Measurements from ENCODE around the gene UROC1. TPM values are rescaled to one million over a fixed set of nuclear protein-coding genes. Genes with fewer than 3 reads are reported as not detected.

The UROC1 gene
- total and polyA plus RNA-seq, 2 of the 13 experiments (the other 11 are each of a cell fraction or from before 2014, with no cell fraction given) = 0.71 to 1.3 TPM

DNA sequence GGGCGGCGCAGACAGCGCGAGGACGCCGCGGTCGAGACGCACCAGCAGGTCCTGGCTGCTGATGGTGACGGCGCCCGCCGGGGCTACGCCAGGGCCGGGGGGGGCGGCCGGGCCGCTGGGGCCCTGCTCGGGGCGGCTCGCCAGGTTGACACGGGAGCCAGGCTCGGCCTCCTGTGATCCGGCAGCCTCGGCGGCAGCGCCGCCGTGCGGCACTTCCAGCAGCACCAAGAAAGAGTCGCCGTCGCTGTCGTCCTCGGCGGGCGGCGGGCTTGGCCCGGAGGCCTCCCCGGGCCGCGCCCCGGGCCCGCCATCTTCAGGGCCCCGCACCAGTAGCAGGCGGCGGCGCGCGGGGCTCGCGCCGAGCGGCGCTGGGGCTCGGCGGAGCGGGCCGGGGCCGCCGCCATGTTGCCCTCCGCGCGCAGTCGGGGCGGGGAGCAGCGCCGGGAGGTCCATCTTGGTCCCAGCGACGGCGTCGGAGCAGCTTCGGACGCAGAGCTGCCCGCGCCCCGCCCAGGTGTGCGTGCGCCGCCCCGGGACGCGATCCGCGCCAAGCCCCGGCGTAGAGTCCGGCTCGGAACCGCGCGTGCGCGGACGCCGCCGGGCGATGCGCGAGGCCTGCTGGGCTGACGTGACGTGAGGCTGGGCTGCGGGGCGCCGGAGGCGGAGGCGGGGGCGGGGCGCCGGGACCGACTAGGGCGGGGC lies 42.0 kb downstream of the UROC1 start, which contains the start of gene ZXDC (continued):
- TF ChIP-seq FIP1L1 (IDR thresholded peaks at IDR 0.05; ENCODE audit: borderline replicate concordance, insufficient read depth, low read depth, low read length) (no peak), ZNF547 (CRISPR knock-in tag; IDR thresholded peaks at IDR 0.05) (no peak), BRD4 (CRISPR knock-in tag; IDR thresholded peaks at IDR 0.05) (no peak), HNRNPLL (IDR thresholded peaks at IDR 0.05; ENCODE audit: low read depth, low read length, poor library complexity, severe bottlenecking) (peak; percentile 68), ZNF33B (CRISPR knock-in tag; IDR thresholded peaks at IDR 0.05) (no peak), SALL2 (CRISPR knock-in tag; IDR thresholded peaks at IDR 0.05) (peak; percentile 23; the same call in 1 of the 2 replicates), RAD51 (IDR thresholded peaks at IDR 0.05; ENCODE audit: borderline replicate concordance) (no peak), GATAD1 (CRISPR knock-in tag; IDR thresholded peaks at IDR 0.05) (peak; percentile 37; the same call in 1 of the 2 replicates), ARNT2 (CRISPR knock-in tag; IDR thresholded peaks at IDR 0.05; ENCODE audit: low read depth) (no peak), ZBTB38 (CRISPR knock-in tag; IDR thresholded peaks at IDR 0.05) (no peak; the same call in 1 of the 2 replicates), ZKSCAN5 (CRISPR knock-in tag; IDR thresholded peaks at IDR 0.05) (no peak), RORA (CRISPR knock-in tag; IDR thresholded peaks at IDR 0.05) (no peak), SYNCRIP (IDR thresholded peaks at IDR 0.05; ENCODE audit: insufficient read depth, low read depth, low read length) (no peak), DNMT3B (CRISPR knock-in tag; conservative IDR thresholded peaks at IDR 0.05) (no peak), MAF1 (CRISPR knock-in tag; IDR thresholded peaks at IDR 0.05; ENCODE audit: borderline replicate concordance) (no peak), MBNL3 (CRISPR knock-in tag; conservative IDR thresholded peaks at IDR 0.05) (no peak), THAP11 (CRISPR knock-in tag; IDR thresholded peaks at IDR 0.05) (peak; percentile 68)
- TF ChIP-seq, protein P1, sequence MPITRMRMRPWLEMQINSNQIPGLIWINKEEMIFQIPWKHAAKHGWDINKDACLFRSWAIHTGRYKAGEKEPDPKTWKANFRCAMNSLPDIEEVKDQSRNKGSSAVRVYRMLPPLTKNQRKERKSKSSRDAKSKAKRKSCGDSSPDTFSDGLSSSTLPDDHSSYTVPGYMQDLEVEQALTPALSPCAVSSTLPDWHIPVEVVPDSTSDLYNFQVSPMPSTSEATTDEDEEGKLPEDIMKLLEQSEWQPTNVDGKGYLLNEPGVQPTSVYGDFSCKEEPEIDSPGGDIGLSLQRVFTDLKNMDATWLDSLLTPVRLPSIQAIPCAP (CRISPR knock-in tag; IDR thresholded peaks at IDR 0.05; ENCODE audit: low read depth) = no peak
- TF ChIP-seq, protein P2, sequence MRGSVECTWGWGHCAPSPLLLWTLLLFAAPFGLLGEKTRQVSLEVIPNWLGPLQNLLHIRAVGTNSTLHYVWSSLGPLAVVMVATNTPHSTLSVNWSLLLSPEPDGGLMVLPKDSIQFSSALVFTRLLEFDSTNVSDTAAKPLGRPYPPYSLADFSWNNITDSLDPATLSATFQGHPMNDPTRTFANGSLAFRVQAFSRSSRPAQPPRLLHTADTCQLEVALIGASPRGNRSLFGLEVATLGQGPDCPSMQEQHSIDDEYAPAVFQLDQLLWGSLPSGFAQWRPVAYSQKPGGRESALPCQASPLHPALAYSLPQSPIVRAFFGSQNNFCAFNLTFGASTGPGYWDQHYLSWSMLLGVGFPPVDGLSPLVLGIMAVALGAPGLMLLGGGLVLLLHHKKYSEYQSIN (CRISPR knock-in tag; IDR thresholded peaks at IDR 0.05; ENCODE audit: borderline replicate concordance) = no peak
- TF ChIP-seq, protein P3, sequence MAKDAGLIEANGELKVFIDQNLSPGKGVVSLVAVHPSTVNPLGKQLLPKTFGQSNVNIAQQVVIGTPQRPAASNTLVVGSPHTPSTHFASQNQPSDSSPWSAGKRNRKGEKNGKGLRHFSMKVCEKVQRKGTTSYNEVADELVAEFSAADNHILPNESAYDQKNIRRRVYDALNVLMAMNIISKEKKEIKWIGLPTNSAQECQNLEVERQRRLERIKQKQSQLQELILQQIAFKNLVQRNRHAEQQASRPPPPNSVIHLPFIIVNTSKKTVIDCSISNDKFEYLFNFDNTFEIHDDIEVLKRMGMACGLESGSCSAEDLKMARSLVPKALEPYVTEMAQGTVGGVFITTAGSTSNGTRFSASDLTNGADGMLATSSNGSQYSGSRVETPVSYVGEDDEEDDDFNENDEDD (CRISPR knock-in tag; IDR thresholded peaks at IDR 0.05; ENCODE audit: borderline replicate concordance) = peak; percentile 71; the same call in 1 of the 2 replicates
- TF ChIP-seq, protein P4, sequence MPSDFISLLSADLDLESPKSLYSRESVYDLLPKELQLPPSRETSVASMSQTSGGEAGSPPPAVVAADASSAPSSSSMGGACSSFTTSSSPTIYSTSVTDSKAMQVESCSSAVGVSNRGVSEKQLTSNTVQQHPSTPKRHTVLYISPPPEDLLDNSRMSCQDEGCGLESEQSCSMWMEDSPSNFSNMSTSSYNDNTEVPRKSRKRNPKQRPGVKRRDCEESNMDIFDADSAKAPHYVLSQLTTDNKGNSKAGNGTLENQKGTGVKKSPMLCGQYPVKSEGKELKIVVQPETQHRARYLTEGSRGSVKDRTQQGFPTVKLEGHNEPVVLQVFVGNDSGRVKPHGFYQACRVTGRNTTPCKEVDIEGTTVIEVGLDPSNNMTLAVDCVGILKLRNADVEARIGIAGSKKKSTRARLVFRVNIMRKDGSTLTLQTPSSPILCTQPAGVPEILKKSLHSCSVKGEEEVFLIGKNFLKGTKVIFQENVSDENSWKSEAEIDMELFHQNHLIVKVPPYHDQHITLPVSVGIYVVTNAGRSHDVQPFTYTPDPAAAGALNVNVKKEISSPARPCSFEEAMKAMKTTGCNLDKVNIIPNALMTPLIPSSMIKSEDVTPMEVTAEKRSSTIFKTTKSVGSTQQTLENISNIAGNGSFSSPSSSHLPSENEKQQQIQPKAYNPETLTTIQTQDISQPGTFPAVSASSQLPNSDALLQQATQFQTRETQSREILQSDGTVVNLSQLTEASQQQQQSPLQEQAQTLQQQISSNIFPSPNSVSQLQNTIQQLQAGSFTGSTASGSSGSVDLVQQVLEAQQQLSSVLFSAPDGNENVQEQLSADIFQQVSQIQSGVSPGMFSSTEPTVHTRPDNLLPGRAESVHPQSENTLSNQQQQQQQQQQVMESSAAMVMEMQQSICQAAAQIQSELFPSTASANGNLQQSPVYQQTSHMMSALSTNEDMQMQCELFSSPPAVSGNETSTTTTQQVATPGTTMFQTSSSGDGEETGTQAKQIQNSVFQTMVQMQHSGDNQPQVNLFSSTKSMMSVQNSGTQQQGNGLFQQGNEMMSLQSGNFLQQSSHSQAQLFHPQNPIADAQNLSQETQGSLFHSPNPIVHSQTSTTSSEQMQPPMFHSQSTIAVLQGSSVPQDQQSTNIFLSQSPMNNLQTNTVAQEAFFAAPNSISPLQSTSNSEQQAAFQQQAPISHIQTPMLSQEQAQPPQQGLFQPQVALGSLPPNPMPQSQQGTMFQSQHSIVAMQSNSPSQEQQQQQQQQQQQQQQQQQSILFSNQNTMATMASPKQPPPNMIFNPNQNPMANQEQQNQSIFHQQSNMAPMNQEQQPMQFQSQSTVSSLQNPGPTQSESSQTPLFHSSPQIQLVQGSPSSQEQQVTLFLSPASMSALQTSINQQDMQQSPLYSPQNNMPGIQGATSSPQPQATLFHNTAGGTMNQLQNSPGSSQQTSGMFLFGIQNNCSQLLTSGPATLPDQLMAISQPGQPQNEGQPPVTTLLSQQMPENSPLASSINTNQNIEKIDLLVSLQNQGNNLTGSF (CRISPR knock-in tag; IDR thresholded peaks at IDR 0.05) = no peak
- TF ChIP-seq, protein P5, sequence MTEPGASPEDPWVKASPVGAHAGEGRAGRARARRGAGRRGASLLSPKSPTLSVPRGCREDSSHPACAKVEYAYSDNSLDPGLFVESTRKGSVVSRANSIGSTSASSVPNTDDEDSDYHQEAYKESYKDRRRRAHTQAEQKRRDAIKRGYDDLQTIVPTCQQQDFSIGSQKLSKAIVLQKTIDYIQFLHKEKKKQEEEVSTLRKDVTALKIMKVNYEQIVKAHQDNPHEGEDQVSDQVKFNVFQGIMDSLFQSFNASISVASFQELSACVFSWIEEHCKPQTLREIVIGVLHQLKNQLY (CRISPR knock-in tag; IDR thresholded peaks at IDR 0.05) = no peak
